H1 (cell line): ENCODE results near the gene NAB1. TPM values are rescaled to one million over a fixed set of nuclear protein-coding genes. Genes with fewer than 3 reads are reported as not detected.

Source experiments
- CTCF ChIA-PET: fragments of 300-600 bp; sonication (Branson Sonifier 250); formaldehyde crosslinking; loops from one replicate; lab custom pipeline; 2021; ENCODE audit not compliant: partially characterized antibody; lab: Charles Lee
- POLR2A ChIA-PET: fragments of 300-600 bp; sonication (Branson Sonifier 250); formaldehyde crosslinking; loops from one replicate; lab custom pipeline; 2021; ENCODE audit warnings: inconsistent platforms; ENCODE audit not compliant: partially characterized antibody; lab: Charles Lee
- DNase-seq, 2 experiments: peaks; one replicate each; pipeline versions ENCODE4 v3.0.0 to v3.0.0-alpha.2; 2010 to 2022; ENCODE audit warnings: low spot score in 2 of 2, low read depth in 1 of 2, mixed read lengths in 1 of 2
- FAIRE-seq: peaks from 2 replicates; lab custom pipeline; 2011; peaks lifted over from hg19 to GRCh38; lab: Jason Lieb, UNC
- H2AFZ ChIP-seq: 2 replicates; pipeline ENCODE4 v1.8.1; 2012; ENCODE audit warnings: low read length, inconsistent platforms
- H2AK5ac ChIP-seq: 2 replicates; pipeline ENCODE4 v1.6.1; 2013; ENCODE audit warnings: low read depth, low read length
- H2BK120ac ChIP-seq: replicated peaks from 2 replicates; pipeline ENCODE3; 2013; ENCODE audit warnings: low read depth, low read length, inconsistent platforms
- H2BK12ac ChIP-seq: 2 replicates; pipeline ENCODE4 v1.6.1; 2013; ENCODE audit warnings: low read depth, low read length
- H2BK15ac ChIP-seq: 2 replicates; pipeline ENCODE4 v1.6.1; 2013; ENCODE audit warnings: low read length
- H2BK20ac ChIP-seq: 2 replicates; pipeline ENCODE4 v1.6.1; 2013; ENCODE audit warnings: low read length
- H2BK5ac ChIP-seq: 2 replicates; pipeline ENCODE4 v1.6.1; 2013; ENCODE audit warnings: low read depth, low read length
- H3K14ac ChIP-seq: 2 replicates; pipeline ENCODE4 v1.6.1; 2013; ENCODE audit warnings: inconsistent platforms; ENCODE audit not compliant: insufficient read length
- H3K18ac ChIP-seq: 2 replicates; pipeline ENCODE4 v1.6.1; 2013; ENCODE audit warnings: low read length; ENCODE audit errors: extremely low read depth
- H3K23ac ChIP-seq: 2 replicates; pipeline ENCODE4 v1.6.1; 2013; ENCODE audit warnings: inconsistent platforms; ENCODE audit not compliant: insufficient read length
- H3K23me2 ChIP-seq: 2 replicates; pipeline ENCODE4 v1.6.1; 2013; ENCODE audit warnings: low read depth, low read length
- H3K27ac ChIP-seq: 2 replicates; pipeline ENCODE4 v1.6.1; 2011; ENCODE audit warnings: low read depth, low read length, inconsistent platforms
- H3K27me3 ChIP-seq, 4 experiments: replicated peaks in 1 of 4; 1 replicate in 1 of 4; 2 replicates in 3 of 4; pipeline versions ENCODE4 v1.6.1 to v1.8.1; 2011 to 2013; ENCODE audit warnings: low read length in 3 of 4, mild to moderate bottlenecking in 3 of 4, inconsistent platforms in 2 of 4, mixed read lengths in 2 of 4, moderate library complexity in 1 of 4; ENCODE audit not compliant: control insufficient read depth in 3 of 4, insufficient read depth in 3 of 4; ENCODE audit errors: extremely low read depth in 1 of 4
- H3K36me3 ChIP-seq, 4 experiments: 2 replicates each; pipeline versions ENCODE4 v1.6.1 to v1.8.1; 2011 to 2013; ENCODE audit warnings: mild to moderate bottlenecking in 4 of 4, low read length in 3 of 4, moderate library complexity in 2 of 4, control low read depth in 1 of 4, inconsistent platforms in 1 of 4; ENCODE audit not compliant: insufficient read depth in 4 of 4, control insufficient read depth in 2 of 4
- H3K4ac ChIP-seq: replicated peaks from 2 replicates; pipeline ENCODE3; 2013; ENCODE audit warnings: low read length, low read depth, mixed read lengths, inconsistent platforms; ENCODE audit not compliant: insufficient read length
- H3K4me1 ChIP-seq, 4 experiments: replicated peaks in 1 of 4; 1 replicate in 1 of 4; 2 replicates in 3 of 4; pipeline versions ENCODE4 v1.6.1 to v1.8.1; 2011 to 2013; ENCODE audit warnings: low read length in 3 of 4, inconsistent platforms in 2 of 4, mixed read lengths in 1 of 4; ENCODE audit not compliant: insufficient read depth in 4 of 4, control insufficient read depth in 3 of 4
- H3K4me2 ChIP-seq, 2 experiments: 2 replicates each; pipeline versions ENCODE4 v1.6.1 to v1.8.1; 2011 to 2013; ENCODE audit warnings: low read depth in 2 of 2, low read length in 2 of 2, control low read depth in 1 of 2, inconsistent platforms in 1 of 2, mild to moderate bottlenecking in 1 of 2; ENCODE audit not compliant: insufficient read depth in 1 of 2
- H3K4me3 ChIP-seq, 4 experiments: fragments of 200-600, 300-600 bp in 1 of 4; sonication (generic), shearing (Covaris generic), sonication (Bioruptor Twin) in 1 of 4; 2 replicates each; pipeline versions ENCODE4 v1.5.1 to v1.8.1; 2011 to 2016; ENCODE audit warnings: low read length in 4 of 4, low read depth in 3 of 4, control low read depth in 2 of 4, inconsistent platforms in 2 of 4, mild to moderate bottlenecking in 2 of 4, mixed read lengths in 1 of 4, moderate library complexity in 1 of 4; ENCODE audit not compliant: insufficient read depth in 2 of 4; ENCODE audit errors: extremely low read depth in 1 of 4
- H3K56ac ChIP-seq: replicated peaks from 2 replicates; pipeline ENCODE3; 2013; ENCODE audit warnings: low read depth, mild to moderate bottlenecking, mixed read lengths, low read length, inconsistent platforms; ENCODE audit not compliant: insufficient read length
- H3K79me1 ChIP-seq: 2 replicates; pipeline ENCODE4 v1.6.1; 2013; ENCODE audit warnings: low read depth, low read length, control low read depth
- H3K79me2 ChIP-seq, 2 experiments: 2 replicates each; pipeline versions ENCODE4 v1.6.1 to v1.8.1; 2012 to 2013; ENCODE audit warnings: low read length in 2 of 2, mild to moderate bottlenecking in 2 of 2, inconsistent platforms in 1 of 2; ENCODE audit not compliant: insufficient read depth in 2 of 2, control insufficient read depth in 1 of 2
- H3K9ac ChIP-seq, 4 experiments: replicated peaks in 1 of 4; 1 replicate in 1 of 4; 2 replicates in 3 of 4; pipeline versions ENCODE4 v1.6.1 to v1.8.1; 2011 to 2013; ENCODE audit warnings: low read depth in 3 of 4, low read length in 3 of 4, control low read depth in 2 of 4, mild to moderate bottlenecking in 2 of 4, moderate library complexity in 2 of 4, inconsistent platforms in 1 of 4; ENCODE audit errors: extremely low read depth in 1 of 4
- H3K9me3 ChIP-seq, 2 experiments: 2 replicates each; pipeline versions ENCODE4 v1.6.1 to v1.8.1; 2012 to 2013; ENCODE audit warnings: mild to moderate bottlenecking in 2 of 2, moderate library complexity in 2 of 2, control low read depth in 1 of 2, inconsistent platforms in 1 of 2, low read depth in 1 of 2, low read length in 1 of 2, mixed read lengths in 1 of 2; ENCODE audit not compliant: insufficient read depth in 2 of 2
- H4K20me1 ChIP-seq, 2 experiments: replicated peaks in 1 of 2; 2 replicates each; pipeline versions ENCODE3 to v1.8.1; 2011 to 2013; ENCODE audit warnings: inconsistent platforms in 2 of 2, low read length in 2 of 2, mild to moderate bottlenecking in 1 of 2; ENCODE audit not compliant: insufficient read depth in 2 of 2, control insufficient read depth in 1 of 2
- H4K5ac ChIP-seq: 2 replicates; pipeline ENCODE4 v1.6.1; 2013; ENCODE audit warnings: low read length, low read depth, mixed read lengths, inconsistent platforms; ENCODE audit not compliant: insufficient read length
- H4K8ac ChIP-seq: 2 replicates; pipeline ENCODE4 v1.8.0; 2013; ENCODE audit warnings: mild to moderate bottlenecking, moderate library complexity, low read length, inconsistent platforms; ENCODE audit not compliant: insufficient read depth; ENCODE audit errors: extremely low read depth
- H4K91ac ChIP-seq: replicated peaks from 2 replicates; pipeline ENCODE3; 2013; ENCODE audit warnings: low read length, mixed read lengths, inconsistent platforms; ENCODE audit not compliant: insufficient read length
- BACH1 ChIP-seq: IDR thresholded peaks from 2 replicates; pipeline ENCODE4 v1.6.1; 2012; ENCODE audit warnings: low read length, improper control_type of control experiment
- HDAC2 ChIP-seq, 2 experiments: fragments of 300-600 bp in 1 of 2; sonication (generic) in 1 of 2; IDR thresholded peaks; 2 replicates each; pipeline ENCODE4 v1.6.1; 2011 to 2012; ENCODE audit warnings: low read depth in 2 of 2, low read length in 2 of 2, mild to moderate bottlenecking in 2 of 2, moderate library complexity in 2 of 2, borderline replicate concordance in 1 of 2, inconsistent platforms in 1 of 2
- NANOG ChIP-seq: IDR thresholded peaks from 2 replicates; pipeline ENCODE4 v1.6.1; 2011; ENCODE audit warnings: low read length, low read depth, mild to moderate bottlenecking, inconsistent platforms; ENCODE audit not compliant: insufficient read depth, poor library complexity, severe bottlenecking
- PHF8 ChIP-seq: fragments of 200-600 bp; sonication (generic); conservative IDR thresholded peaks from 2 replicates; pipeline ENCODE4 v1.7.1; 2012; ENCODE audit warnings: low read depth, mild to moderate bottlenecking, inconsistent platforms, low read length, moderate library complexity
- POU5F1 ChIP-seq: IDR thresholded peaks from 2 replicates; pipeline ENCODE4 v1.6.1; 2011; ENCODE audit warnings: low read depth, mild to moderate bottlenecking, low read length, moderate library complexity
- RBBP5 ChIP-seq: IDR thresholded peaks from 2 replicates; pipeline ENCODE4 v1.7.1; 2012; ENCODE audit warnings: low read depth, mild to moderate bottlenecking, inconsistent platforms, low read length, moderate library complexity, borderline replicate concordance
- SIN3A ChIP-seq, 2 experiments: IDR thresholded peaks in 1 of 2; conservative IDR thresholded peaks in 1 of 2; 2 replicates each; pipeline ENCODE4 v1.6.1; 2011 to 2012; ENCODE audit warnings: low read length in 2 of 2, improper control_type of control experiment in 1 of 2, low read depth in 1 of 2, mild to moderate bottlenecking in 1 of 2
- WGBS, 2 experiments: shearing (Covaris generic) in 1 of 2; methylation state at CpG; one replicate each; pipeline versions ENCODE4 v1.1.6 to v1.1.7; 2013 to 2015; ENCODE audit warnings: low lambda C conversion rate in 2 of 2, mixed read lengths in 2 of 2, inconsistent platforms in 1 of 2, low coverage in 1 of 2, missing lambda C conversion rate in 1 of 2; ENCODE audit not compliant: insufficient replicate concordance in 2 of 2, insufficient coverage in 1 of 2, insufficient read length in 1 of 2; ENCODE audit errors: extremely low coverage in 1 of 2, missing lambda C conversion rate in 1 of 2; 5-methylcytosine and 5-hydroxymethylcytosine counted together
- polyA plus RNA-seq, 7 experiments: library from polyadenylated mRNA; depleted of rRNA in 3 of 7; stranded (reverse) in 5 of 7; unstranded in 2 of 7; fragments of >200 nt in 5 of 7; fragments of 200-250 nt in 2 of 7; gene quantifications; 1 replicate in 5 of 7; 2 replicates in 1 of 7; 4 replicates in 1 of 7; pipeline versions ENCODE4 v1.2.1 to v1.2.3, GENCODE V29; 2011 to 2013; ENCODE audit warnings: missing spikeins in 2 of 7, mixed read lengths in 2 of 7
- total RNA-seq: library from RNA; stranded (reverse); fragmentation: NEBNext Ultra II Directional; extraction: Animal tissue kit (Norgen Biotek cat#: 25700); gene quantifications from 2 replicates; pipeline ENCODE4 v1.2.1, GENCODE V29; 2021
- TF ChIP-seq, protein P1 (sequence below): IDR thresholded peaks from 2 replicates; pipeline ENCODE4 v1.6.1; 2012; ENCODE audit warnings: inconsistent platforms
- TF ChIP-seq, protein P2 (sequence below), 3 experiments: IDR thresholded peaks; 1 replicate in 2 of 3; 2 replicates in 1 of 3; pipeline versions ENCODE4 v1.5.1 to v1.6.1; 2011; ENCODE audit warnings: low read length in 3 of 3, mild to moderate bottlenecking in 3 of 3, inconsistent platforms in 2 of 3, low read depth in 1 of 3, moderate library complexity in 1 of 3; ENCODE audit not compliant: insufficient read depth in 1 of 3; ENCODE audit errors: control extremely low read depth in 1 of 3

NAB1 gene
- total and polyA plus RNA-seq, 2 of the 8 experiments (the other 6 are each of a cell fraction or from before 2014, with no cell fraction given): 8.5 to 28.6 TPM

DNA sequence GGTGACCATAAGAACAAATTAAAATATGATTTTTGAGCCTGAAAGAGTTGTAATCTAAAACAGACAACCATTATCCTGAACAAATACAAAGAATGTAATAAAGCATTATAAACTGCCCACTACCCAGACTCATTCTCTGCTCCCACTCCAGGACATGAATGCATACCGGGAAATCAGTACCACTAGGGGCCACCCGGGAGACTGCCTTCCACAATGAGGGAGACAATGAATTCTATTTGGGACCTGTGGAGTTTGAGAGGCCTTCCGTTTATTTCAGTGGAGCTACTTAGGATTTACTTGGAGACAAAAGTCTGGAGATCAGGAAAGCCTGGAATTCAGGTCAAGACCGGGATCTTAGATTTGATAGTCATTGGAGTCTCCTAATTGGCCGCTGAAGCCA is 50.0 kb downstream of the NAB1 start:
- Histone ChIP-seq H2BK20ac (no peak overlapping the region), H3K18ac (no peak overlapping the region), H4K5ac (no peak overlapping the region), H4K8ac (no peak overlapping the region), H3K9me3 (no peaks in the 10 kb centered on the region), H3K4me2 (no peak overlapping the region), H3K79me2 (no peaks in the 10 kb centered on the region), H2BK12ac (no peak overlapping the region), H3K9ac (no peak overlapping the region), H3K23ac (no peak overlapping the region), H3K56ac (no peak overlapping the region), H3K4ac (no peak overlapping the region), H2BK15ac (no peak overlapping the region), H3K27ac (0 out of 2 replicates have a peak overlapping the region, but pooled peaks have one; percentile 13), H3K36me3 (no peaks in the 10 kb centered on the region), H2AFZ (peak overlapping the region; percentile 27; the same call in 1 of the 2 replicates), H2AK5ac (no peak overlapping the region), H3K23me2 (no peaks in the 10 kb centered on the region), H2BK120ac (no peak overlapping the region), H3K79me1 (no peaks in the 10 kb centered on the region), H4K20me1 (no peaks in the 10 kb centered on the region), H3K4me3 (no peak overlapping the region), H3K4me1 (peaks cover 0 to 14% (median 9%) of the 10 kb centered on the region in 4 experiments; a peak in 6 of 7 replicates), H3K14ac (no peak overlapping the region), H4K91ac (no peak overlapping the region), H3K27me3 (no peaks in the 10 kb centered on the region), H2BK5ac (no peak overlapping the region)
- ChIA-PET POLR2A (no interaction called here), CTCF (interaction anchor here (0.6 to 6.2 kb wide), 3 partner anchors 18 to 85 kb away, joined by 3 to 42 read pairs (median 3); no protein-coding TSS in a partner anchor)
- FAIRE-seq (peak; percentile 79), DNase-seq (no peak)
- 28% methylated on average over 5 of the region's 5 CpGs; no CpG with 5 or more reads in 1 of the 2 experiments for WGBS, 2 experiments
- TF ChIP-seq SIN3A (conservative IDR thresholded peaks at IDR 0.05 in 1 of 2, IDR thresholded peaks at IDR 0.05 in 1 of 2; ENCODE audit: low read depth in 1 of 2, low read length in 2 of 2) (no peak), NANOG (peak; percentile 94), RBBP5 (no peak), PHF8 (no peak), HDAC2 (IDR thresholded peaks at IDR 0.05; ENCODE audit: borderline replicate concordance in 1 of 2, low read depth in 2 of 2, low read length in 2 of 2) (peak in 1 of 2 experiments; percentile 87; a peak in 1 of 4 replicates), BACH1 (peak; percentile 18; the same call in 1 of the 2 replicates), POU5F1 (0 out of 2 replicates have a peak, but pooled peaks have one; percentile 49)
- TF ChIP-seq, protein P1, sequence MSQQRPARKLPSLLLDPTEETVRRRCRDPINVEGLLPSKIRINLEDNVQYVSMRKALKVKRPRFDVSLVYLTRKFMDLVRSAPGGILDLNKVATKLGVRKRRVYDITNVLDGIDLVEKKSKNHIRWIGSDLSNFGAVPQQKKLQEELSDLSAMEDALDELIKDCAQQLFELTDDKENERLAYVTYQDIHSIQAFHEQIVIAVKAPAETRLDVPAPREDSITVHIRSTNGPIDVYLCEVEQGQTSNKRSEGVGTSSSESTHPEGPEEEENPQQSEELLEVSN: no peak
- TF ChIP-seq, protein P2, sequence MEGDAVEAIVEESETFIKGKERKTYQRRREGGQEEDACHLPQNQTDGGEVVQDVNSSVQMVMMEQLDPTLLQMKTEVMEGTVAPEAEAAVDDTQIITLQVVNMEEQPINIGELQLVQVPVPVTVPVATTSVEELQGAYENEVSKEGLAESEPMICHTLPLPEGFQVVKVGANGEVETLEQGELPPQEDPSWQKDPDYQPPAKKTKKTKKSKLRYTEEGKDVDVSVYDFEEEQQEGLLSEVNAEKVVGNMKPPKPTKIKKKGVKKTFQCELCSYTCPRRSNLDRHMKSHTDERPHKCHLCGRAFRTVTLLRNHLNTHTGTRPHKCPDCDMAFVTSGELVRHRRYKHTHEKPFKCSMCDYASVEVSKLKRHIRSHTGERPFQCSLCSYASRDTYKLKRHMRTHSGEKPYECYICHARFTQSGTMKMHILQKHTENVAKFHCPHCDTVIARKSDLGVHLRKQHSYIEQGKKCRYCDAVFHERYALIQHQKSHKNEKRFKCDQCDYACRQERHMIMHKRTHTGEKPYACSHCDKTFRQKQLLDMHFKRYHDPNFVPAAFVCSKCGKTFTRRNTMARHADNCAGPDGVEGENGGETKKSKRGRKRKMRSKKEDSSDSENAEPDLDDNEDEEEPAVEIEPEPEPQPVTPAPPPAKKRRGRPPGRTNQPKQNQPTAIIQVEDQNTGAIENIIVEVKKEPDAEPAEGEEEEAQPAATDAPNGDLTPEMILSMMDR (IDR thresholded peaks at IDR 0.05; ENCODE audit: control extremely low read depth in 1 of 3, insufficient read depth in 1 of 3, low read depth in 1 of 3, low read length in 3 of 3): peak; percentile 13 to 32 (median 22); a peak in 3 of 4 replicates
